Hepatocyte (in vitro differentiated cells): ENCODE data around the gene XIST. TPM values are rescaled to one million over a fixed set of nuclear protein-coding genes. Genes with fewer than 3 reads are reported as not detected.

ENCODE experiments used
- DNase-seq: peaks from one replicate; pipeline ENCODE4 v3.0.0-alpha.2; 2016; ENCODE audit warnings: low spot score
- H2AFZ ChIP-seq: fragments of 200-600 bp; sonication (generic); 2 replicates; pipeline ENCODE4 v1.6.0; 2016; ENCODE audit warnings: antibody characterized with exemption, mild to moderate bottlenecking
- H3K27ac ChIP-seq: fragments of 200-600 bp; sonication (generic); 2 replicates; pipeline ENCODE4 v1.5.1; 2016; ENCODE audit warnings: mild to moderate bottlenecking
- H3K27me3 ChIP-seq: fragments of 200-600 bp; sonication (generic); 2 replicates; pipeline ENCODE4 v1.6.1; 2016
- H3K36me3 ChIP-seq: fragments of 200-600 bp; sonication (generic); replicated peaks from 2 replicates; pipeline ENCODE4 v1.5.1; 2016; ENCODE audit warnings: low read depth; ENCODE audit not compliant: insufficient read depth
- H3K4me1 ChIP-seq: fragments of 200-600 bp; sonication (generic); 2 replicates; pipeline ENCODE4 v1.5.1; 2016; ENCODE audit warnings: mild to moderate bottlenecking, moderate library complexity; ENCODE audit not compliant: insufficient read depth
- H3K4me2 ChIP-seq: fragments of 200-600 bp; sonication (generic); 2 replicates; pipeline ENCODE4 v1.6.0; 2016
- H3K4me3 ChIP-seq: fragments of 200-600 bp; sonication (generic); 2 replicates; pipeline ENCODE4 v1.5.1; 2016; ENCODE audit warnings: mild to moderate bottlenecking
- H3K79me2 ChIP-seq: fragments of 200-600 bp; sonication (generic); 2 replicates; pipeline ENCODE4 v1.6.0; 2017; ENCODE audit warnings: mild to moderate bottlenecking
- H3K9me2 ChIP-seq: fragments of 200-600 bp; sonication (generic); replicated peaks from 2 replicates; pipeline ENCODE4 v1.6.0; 2017; ENCODE audit warnings: mild to moderate bottlenecking; ENCODE audit not compliant: insufficient read depth
- H3K9me3 ChIP-seq: fragments of 200-600 bp; sonication (generic); 2 replicates; pipeline ENCODE4 v1.5.1; 2016; ENCODE audit warnings: low read depth, mild to moderate bottlenecking
- H4K20me1 ChIP-seq: fragments of 200-600 bp; sonication (generic); 2 replicates; pipeline ENCODE4 v1.6.0; 2016; ENCODE audit warnings: mild to moderate bottlenecking; ENCODE audit not compliant: insufficient read depth, poor library complexity, severe bottlenecking
- CTCF ChIP-seq: fragments of 200-600 bp; sonication (generic); IDR thresholded peaks from 2 replicates; pipeline ENCODE4 v1.5.1; 2016; ENCODE audit warnings: antibody characterized with exemption, mild to moderate bottlenecking; ENCODE audit not compliant: poor library complexity
- EZH2 ChIP-seq: fragments of 200-600 bp; sonication (generic); IDR thresholded peaks from 2 replicates; pipeline ENCODE4 v1.6.1; 2016; ENCODE audit warnings: antibody characterized with exemption, mild to moderate bottlenecking, borderline replicate concordance
- EZH2phosphoT487 ChIP-seq: fragments of 200-600 bp; sonication (generic); IDR thresholded peaks from one replicate; pipeline ENCODE4 v1.6.1; 2018; ENCODE audit warnings: antibody characterized with exemption, mild to moderate bottlenecking, low read depth, moderate library complexity; ENCODE audit not compliant: unreplicated experiment, severe bottlenecking
- WGBS: methylation state at CpG from one replicate; pipeline ENCODE4 v1.1.6; 2016; ENCODE audit warnings: low lambda C conversion rate; ENCODE audit errors: missing lambda C conversion rate; 5-methylcytosine and 5-hydroxymethylcytosine counted together
- polyA plus RNA-seq: library from polyadenylated mRNA; unstranded; fragments of >200 nt; fragmentation: Nextera tagmentation; extraction: Ambion mirVana; gene quantifications from 2 replicates; pipeline ENCODE4 v1.2.1, GENCODE V29; 2016
- total RNA-seq: library from RNA; depleted of rRNA; stranded (reverse); fragments of >200 nt; gene quantifications from 2 replicates; pipeline ENCODE4 v1.2.3, GENCODE V29; 2014

XIST gene
- total and polyA plus RNA-seq, 2 experiments from 2014 or later: 0.01 TPM; not detected in 1

DNA sequence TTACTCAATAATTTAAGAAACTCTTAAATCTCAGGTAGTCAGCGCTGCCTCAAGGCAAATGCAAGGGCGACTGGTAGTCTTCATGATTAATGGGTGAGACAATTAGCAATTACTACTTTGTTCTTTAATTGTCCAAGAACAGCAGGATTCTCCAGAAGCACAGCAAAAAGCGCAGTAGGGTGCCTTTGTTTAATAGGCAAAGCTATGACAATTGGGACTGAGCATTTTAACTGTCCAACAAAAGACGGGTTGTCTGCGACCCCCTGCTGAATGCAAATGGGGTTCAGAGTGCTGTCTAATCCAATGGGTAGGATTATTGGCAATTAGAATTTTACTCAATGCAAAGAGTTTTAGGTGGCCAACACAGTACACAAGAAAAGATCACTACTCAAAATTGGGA lies 3.4 kb downstream of the XIST start:
- H3K4me1 ChIP-seq: no peaks in the 10 kb centered on the region
- H3K4me2 ChIP-seq: no peak overlapping the region
- no peaks in the 10 kb centered on the region for H3K27me3 ChIP-seq
- 77% methylated on average over 5 of the region's 5 CpGs for WGBS
- TF ChIP-seq EZH2: no peak
- no peak for TF ChIP-seq CTCF
- TF ChIP-seq EZH2phosphoT487: no peak
- H3K79me2 ChIP-seq: no peaks in the 10 kb centered on the region
- no peaks in the 10 kb centered on the region for H3K36me3 ChIP-seq
- DNase-seq: no peak
- H3K27ac ChIP-seq: no peak overlapping the region
- H2AFZ ChIP-seq: no peak overlapping the region
- H3K4me3 ChIP-seq: no peak overlapping the region
- H3K9me3 ChIP-seq: no peaks in the 10 kb centered on the region
- H3K9me2 ChIP-seq: no peaks in the 10 kb centered on the region
- no peaks in the 10 kb centered on the region for H4K20me1 ChIP-seq

GRCh38 chrX:73847991-73848390 lies 4.5 kb downstream of the XIST start:
- Histone ChIP-seq H3K27ac (no peak overlapping the region), H3K4me2 (no peak overlapping the region), H3K4me1 (no peaks in the 10 kb centered on the region), H3K79me2 (no peaks in the 10 kb centered on the region), H3K9me2 (no peaks in the 10 kb centered on the region), H3K36me3 (no peaks in the 10 kb centered on the region), H3K9me3 (no peaks in the 10 kb centered on the region), H3K4me3 (no peak overlapping the region), H3K27me3 (no peaks in the 10 kb centered on the region), H2AFZ (no peak overlapping the region), H4K20me1 (no peaks in the 10 kb centered on the region)
- no peak for DNase-seq
- TF ChIP-seq CTCF (no peak), EZH2phosphoT487 (no peak), EZH2 (no peak)
- WGBS: 92% methylated on average over 1 of the region's 1 CpG

DNA sequence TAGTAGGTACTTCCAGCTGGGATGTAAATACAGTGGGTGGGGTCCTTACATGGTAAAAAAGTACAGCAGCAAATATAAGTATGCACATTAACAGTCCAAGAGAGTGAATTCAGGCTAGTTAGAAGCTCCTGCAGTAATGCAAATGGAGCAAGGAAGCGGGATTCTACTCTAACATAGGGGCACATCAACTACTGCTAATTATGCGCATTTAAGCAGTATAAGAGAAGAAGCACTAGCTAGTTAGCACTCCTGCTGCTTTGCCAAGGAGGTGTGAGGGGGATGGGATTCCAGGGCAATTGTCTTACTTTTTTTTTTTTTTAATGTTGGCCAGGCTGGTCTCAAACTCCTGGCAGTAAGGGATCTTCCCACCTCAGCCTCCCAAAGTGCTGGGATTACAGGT lies 5.4 kb downstream of the XIST start:
- no peak overlapping the region for H3K4me2 ChIP-seq
- H3K27me3 ChIP-seq: no peaks in the 10 kb centered on the region
- WGBS: 64% methylated on average over 2 of the region's 2 CpGs
- H3K27ac ChIP-seq: no peak overlapping the region
- H2AFZ ChIP-seq: no peak overlapping the region
- no peaks in the 10 kb centered on the region for H3K4me1 ChIP-seq
- no peaks in the 10 kb centered on the region for H3K9me3 ChIP-seq
- no peaks in the 10 kb centered on the region for H4K20me1 ChIP-seq
- H3K79me2 ChIP-seq: no peaks in the 10 kb centered on the region
- no peaks in the 10 kb centered on the region for H3K9me2 ChIP-seq
- no peak for DNase-seq
- TF ChIP-seq EZH2 (no peak), CTCF (no peak), EZH2phosphoT487 (no peak)
- H3K4me3 ChIP-seq: no peak overlapping the region
- H3K36me3 ChIP-seq: no peaks in the 10 kb centered on the region

GRCh38 chrX:73842541-73843234 lies 9.8 kb downstream of the XIST start:
- Histone ChIP-seq H3K4me1 (no peaks in the 10 kb centered on the region), H4K20me1 (no peaks in the 10 kb centered on the region), H3K9me2 (no peaks in the 10 kb centered on the region), H3K27ac (no peak overlapping the region), H2AFZ (no peak overlapping the region), H3K79me2 (no peaks in the 10 kb centered on the region), H3K27me3 (no peaks in the 10 kb centered on the region), H3K36me3 (no peaks in the 10 kb centered on the region), H3K4me3 (no peak overlapping the region), H3K9me3 (no peaks in the 10 kb centered on the region), H3K4me2 (no peak overlapping the region)
- 85% methylated on average over 4 of the region's 4 CpGs for WGBS
- DNase-seq: no peak
- TF ChIP-seq EZH2phosphoT487 (no peak), EZH2 (no peak), CTCF (no peak)
